Suprapubic skin (tissue), 4 donors: Measurements from ENCODE around the gene INSIG1. TPM values are rescaled to one million over a fixed set of nuclear protein-coding genes. Genes with fewer than 3 reads are reported as not detected.

ENCODE experiments used
- DNase-seq, 2 donors: peaks; one replicate each; pipeline ENCODE4 v3.0.0-alpha.2; 2019; ENCODE audit warnings: low spot score in 2 of 2
- H3K27ac ChIP-seq: fragments of 200-600 bp; sonication (generic); one replicate; pipeline ENCODE4 v1.5.1; 2019
- H3K27me3 ChIP-seq: fragments of 200-600 bp; sonication (generic); one replicate; pipeline ENCODE4 v1.5.1; 2019
- H3K36me3 ChIP-seq: fragments of 200-600 bp; sonication (generic); one replicate; pipeline ENCODE4 v1.5.1; 2019
- H3K4me1 ChIP-seq: fragments of 200-600 bp; sonication (generic); one replicate; pipeline ENCODE4 v1.5.1; 2019
- H3K4me3 ChIP-seq: fragments of 200-600 bp; sonication (generic); one replicate; pipeline ENCODE4 v1.5.1; 2019; ENCODE audit warnings: mild to moderate bottlenecking
- H3K9me3 ChIP-seq: fragments of 200-600 bp; sonication (generic); one replicate; pipeline ENCODE4 v1.5.1; 2019
- CTCF ChIP-seq, 2 donors: fragments of 200-600 bp in 1 of 2; fragments of 450-650 bp in 1 of 2; sonication (generic) in 1 of 2; IDR thresholded peaks; one replicate each; pipeline ENCODE4 v1.5.1; 2016 to 2019; ENCODE audit warnings: antibody characterized with exemption in 2 of 2, mild to moderate bottlenecking in 1 of 2, moderate library complexity in 1 of 2
- EP300 ChIP-seq: sonication (generic); formaldehyde crosslinking; IDR thresholded peaks from one replicate; pipeline ENCODE4 v1.6.1; 2017; ENCODE audit warnings: antibody characterized with exemption
- POLR2A ChIP-seq, 2 donors: fragments of 450-650 bp; IDR thresholded peaks; one replicate each; pipeline ENCODE4 v1.6.1; 2017; ENCODE audit warnings: antibody characterized with exemption in 2 of 2, mild to moderate bottlenecking in 2 of 2, moderate library complexity in 2 of 2
- POLR2AphosphoS5 ChIP-seq, 3 donors: sonication (generic); formaldehyde crosslinking; IDR thresholded peaks; one replicate each; pipeline ENCODE4 v1.6.1; 2017; ENCODE audit warnings: antibody characterized with exemption in 3 of 3
- WGBS: methylation state at CpG from one replicate; pipeline ENCODE4 v1.1.5; 2018; 5-methylcytosine and 5-hydroxymethylcytosine counted together
- total RNA-seq, 4 donors: library from RNA; depleted of rRNA; stranded (reverse); fragments of >200 nt; gene quantifications; one replicate each; pipeline ENCODE4 v1.1.0, GENCODE V29; 2016

Gene INSIG1
- total RNA-seq, 4 donors from 2014 or later = 32.0 to 130 (median 95.3) TPM

- 48% methylated on average over 30 of the region's 30 CpGs for WGBS
- H3K27me3 ChIP-seq = peaks cover 4% of the 10 kb centered on the region
- TF ChIP-seq POLR2AphosphoS5 (IDR thresholded peaks at IDR 0.05) (peak in 1 of 3 donors; percentile 55), POLR2A (IDR thresholded peaks at IDR 0.05) (no peak), EP300 (no peak), CTCF (IDR thresholded peaks at IDR 0.05) (no peak)
- peak overlapping the region; percentile 12 for H3K4me3 ChIP-seq
- H3K36me3 ChIP-seq = no peaks in the 10 kb centered on the region
- peak overlapping the region; percentile 93 for H3K27ac ChIP-seq
- H3K4me1 ChIP-seq = peaks cover 28% of the 10 kb centered on the region
- H3K9me3 ChIP-seq = no peaks in the 10 kb centered on the region
- DNase-seq = peak; percentile 82 to 89
These were observed 40.0 kb upstream of the INSIG1 start for GRCh38 chr7:155257482-155258225.

GRCh38 chr7:155258226-155258560 lies 39.5 kb upstream of the INSIG1 start:
- WGBS = 18% methylated on average over 3 of the region's 3 CpGs
- peak overlapping the region; percentile 12 for H3K4me3 ChIP-seq
- peaks cover 23% of the 10 kb centered on the region for H3K4me1 ChIP-seq
- H3K9me3 ChIP-seq = no peaks in the 10 kb centered on the region
- H3K27ac ChIP-seq = peak overlapping the region; percentile 93
- H3K36me3 ChIP-seq = no peaks in the 10 kb centered on the region
- no peak for DNase-seq
- TF ChIP-seq POLR2AphosphoS5 (IDR thresholded peaks at IDR 0.05) (peak in 1 of 3 donors; percentile 60), POLR2A (IDR thresholded peaks at IDR 0.05) (no peak)
- peaks cover under 1% of the 10 kb centered on the region for H3K27me3 ChIP-seq

GRCh38 chr7:155259866-155260497 lies 37.7 kb upstream of the INSIG1 start:
- 83% methylated on average over 11 of the region's 13 CpGs for WGBS
- H3K4me1 ChIP-seq = peaks cover 22% of the 10 kb centered on the region
- H3K36me3 ChIP-seq = no peaks in the 10 kb centered on the region
- H3K4me3 ChIP-seq = no peak overlapping the region
- DNase-seq = no peak
- no peak for TF ChIP-seq POLR2A (IDR thresholded peaks at IDR 0.05)
- TF ChIP-seq EP300 = no peak
- TF ChIP-seq POLR2AphosphoS5 (IDR thresholded peaks at IDR 0.05) = no peak
- no peak for TF ChIP-seq CTCF (IDR thresholded peaks at IDR 0.05)
- no peaks in the 10 kb centered on the region for H3K9me3 ChIP-seq
- H3K27me3 ChIP-seq = no peaks in the 10 kb centered on the region
- no peak overlapping the region for H3K27ac ChIP-seq

- H3K27me3 ChIP-seq = no peaks in the 10 kb centered on the region
- H3K36me3 ChIP-seq = no peaks in the 10 kb centered on the region
- no peak overlapping the region for H3K4me3 ChIP-seq
- no peak overlapping the region for H3K27ac ChIP-seq
- WGBS = 91% methylated on average over 12 of the region's 13 CpGs
- no peak for DNase-seq
- no peak for TF ChIP-seq POLR2AphosphoS5 (IDR thresholded peaks at IDR 0.05)
- TF ChIP-seq CTCF (IDR thresholded peaks at IDR 0.05) = no peak
- no peak for TF ChIP-seq EP300
- TF ChIP-seq POLR2A (IDR thresholded peaks at IDR 0.05) = no peak
- H3K4me1 ChIP-seq = peaks cover 22% of the 10 kb centered on the region
- H3K9me3 ChIP-seq = no peaks in the 10 kb centered on the region
These were observed 37.2 kb upstream of the INSIG1 start for GRCh38 chr7:155260498-155260872.

- Histone ChIP-seq H3K27me3 (no peaks in the 10 kb centered on the region), H3K4me3 (no peak overlapping the region), H3K36me3 (no peaks in the 10 kb centered on the region), H3K27ac (no peak overlapping the region), H3K9me3 (no peaks in the 10 kb centered on the region), H3K4me1 (peaks cover 22% of the 10 kb centered on the region)
- 93% methylated on average over 20 of the region's 21 CpGs for WGBS
- no peak for DNase-seq
- TF ChIP-seq EP300 = no peak
- TF ChIP-seq POLR2AphosphoS5 (IDR thresholded peaks at IDR 0.05) = no peak
These were observed 36.4 kb upstream of the INSIG1 start for GRCh38 chr7:155261031-155261985.
